HepG2 (cell line): ENCODE data around the gene PHIP. TPM values are rescaled to one million over a fixed set of nuclear protein-coding genes. Genes with fewer than 3 reads are reported as not detected.

Experiments used
- ATAC-seq: fragments of 200-7000 bp; cut with Tn5 transposase; 3 replicates; pipeline ENCODE4 v1.9.1; 2020; ENCODE audit warnings: mild to moderate bottlenecking, moderate library complexity
- BruUV-seq: library from RNA; stranded (reverse); fragments of 400-500 nt; replicated peaks from 2 replicates; lab custom pipeline; 2021; lab: Mats Ljungman, UMichigan
- CTCF ChIA-PET: fragments of 300-600 bp; formaldehyde crosslinking; extraction: SDS; loops from one replicate; lab custom pipeline; 2021; ENCODE audit warnings: low total read pairs, inconsistent platforms, low intra/inter-chr PET ratio; lab: Yijun Ruan, JAX
- POLR2A ChIA-PET: fragments of 350-600 bp; sonication (Branson Sonifier 250); formaldehyde crosslinking; loops from one replicate; lab custom pipeline; 2020; ENCODE audit warnings: antibody characterized with exemption, inconsistent platforms; lab: Yijun Ruan, JAX
- DNase-seq: peaks from one replicate; pipeline ENCODE4 v3.0.0-alpha.2; 2015; ENCODE audit warnings: low spot score
- FAIRE-seq: peaks from 3 replicates; lab custom pipeline; 2011; peaks lifted over from hg19 to GRCh38; lab: Jason Lieb, UNC
- H2AFZ ChIP-seq: one replicate; pipeline ENCODE4 v1.6.1; 2011; ENCODE audit warnings: low read length, inconsistent platforms
- H3K27ac ChIP-seq: fragments of 300-600 bp; 3 replicates; pipeline ENCODE4 v1.8.0; 2011; ENCODE audit warnings: mixed run types, mild to moderate bottlenecking, mixed read lengths, low read length, inconsistent platforms; ENCODE audit not compliant: insufficient read depth; ENCODE audit errors: extremely low read length
- H3K27me3 ChIP-seq, 2 experiments: fragments of 200-600 bp in 1 of 2; 2 replicates in 1 of 2; 3 replicates in 1 of 2; pipeline versions ENCODE4 v1.6.0 to v1.8.0; 2011; ENCODE audit warnings: low read length in 2 of 2, mild to moderate bottlenecking in 2 of 2, moderate library complexity in 2 of 2, inconsistent platforms in 1 of 2; ENCODE audit not compliant: insufficient read depth in 2 of 2, control insufficient read depth in 1 of 2
- H3K36me3 ChIP-seq, 2 experiments: fragments of 200-600 bp in 1 of 2; replicated peaks in 1 of 2; 2 replicates in 1 of 2; 3 replicates in 1 of 2; pipeline versions ENCODE4 v1.5.1 to v1.8.0; 2011; ENCODE audit warnings: low read length in 2 of 2, inconsistent platforms in 1 of 2; ENCODE audit not compliant: insufficient read depth in 2 of 2, control insufficient read depth in 1 of 2
- H3K4me1 ChIP-seq: 2 replicates; pipeline ENCODE4 v1.5.1; 2012; ENCODE audit warnings: low read length, inconsistent platforms; ENCODE audit not compliant: insufficient read depth
- H3K4me2 ChIP-seq: 2 replicates; pipeline ENCODE4 v1.6.0; 2011; ENCODE audit warnings: low read depth, low read length, inconsistent platforms
- H3K4me3 ChIP-seq, 3 experiments: fragments of 200-600 bp in 1 of 3; sonication (generic), shearing (Covaris generic) in 1 of 3; replicated peaks in 1 of 3; 2 replicates each; pipeline ENCODE4 v1.5.1; 2011 to 2016; ENCODE audit warnings: low read length in 3 of 3, inconsistent platforms in 2 of 3, low read depth in 2 of 3, mild to moderate bottlenecking in 2 of 3, control low read depth in 1 of 3, mixed read lengths in 1 of 3; ENCODE audit not compliant: insufficient read depth in 1 of 3
- H3K79me2 ChIP-seq: one replicate; pipeline ENCODE4 v1.6.1; 2011; ENCODE audit warnings: low read length, inconsistent platforms; ENCODE audit not compliant: insufficient read depth
- H3K9ac ChIP-seq: 2 replicates; pipeline ENCODE4 v1.6.0; 2011; ENCODE audit warnings: mild to moderate bottlenecking, low read depth, low read length, inconsistent platforms; ENCODE audit not compliant: insufficient read depth
- H3K9me3 ChIP-seq: 2 replicates; pipeline ENCODE4 v1.5.1; 2012; ENCODE audit warnings: mild to moderate bottlenecking, low read length
- H4K20me1 ChIP-seq: 2 replicates; pipeline ENCODE4 v1.6.0; 2011; ENCODE audit warnings: inconsistent platforms, mild to moderate bottlenecking, low read length, moderate library complexity; ENCODE audit not compliant: insufficient read depth
- HOXA5 ChIP-seq: sonication (generic); formaldehyde crosslinking; IDR thresholded peaks from 2 replicates; pipeline ENCODE4 v1.4.0; 2020; ENCODE audit warnings: missing genetic modification reagents
- NCOA5 ChIP-seq: sonication (generic); formaldehyde crosslinking; IDR thresholded peaks from 2 replicates; pipeline ENCODE4 v1.4.0; 2020; ENCODE audit warnings: missing genetic modification reagents
- PREB ChIP-seq: sonication (generic); formaldehyde crosslinking; IDR thresholded peaks from 2 replicates; pipeline ENCODE4 v1.4.0; 2020; ENCODE audit warnings: missing genetic modification reagents
- RFX5 ChIP-seq: IDR thresholded peaks from 2 replicates; pipeline ENCODE4 v1.6.1; 2011; ENCODE audit warnings: low read depth, low read length, improper control_type of control experiment
- SIN3B ChIP-seq: fragments of 150-350 bp; IDR thresholded peaks from 2 replicates; pipeline ENCODE4 v1.6.1; 2014; ENCODE audit warnings: low read length
- ZC3H13 ChIP-seq: sonication (generic); formaldehyde crosslinking; IDR thresholded peaks from 2 replicates; pipeline ENCODE4 v1.8.1; 2023; ENCODE audit warnings: mild to moderate bottlenecking, missing genetic modification reagents, moderate library complexity
- ZNF737 ChIP-seq: sonication (generic); formaldehyde crosslinking; IDR thresholded peaks from 2 replicates; pipeline ENCODE4 v1.5.0; 2020; ENCODE audit warnings: missing genetic modification reagents, mild to moderate bottlenecking, borderline replicate concordance
- ZNF747 ChIP-seq: sonication (generic); formaldehyde crosslinking; IDR thresholded peaks from 2 replicates; pipeline ENCODE4 v1.8.1; 2023; ENCODE audit warnings: missing genetic modification reagents, mild to moderate bottlenecking, borderline replicate concordance
- ZNF749 ChIP-seq: sonication (generic); formaldehyde crosslinking; IDR thresholded peaks from 2 replicates; pipeline ENCODE4 v1.8.0; 2022; ENCODE audit warnings: mild to moderate bottlenecking, missing genetic modification reagents, moderate library complexity, borderline replicate concordance
- WGBS: methylation state at CpG from one replicate; pipeline ENCODE4 v1.1.6; 2017; ENCODE audit warnings: low lambda C conversion rate; 5-methylcytosine and 5-hydroxymethylcytosine counted together
- in situ Hi-C: cut with HindIII; loops from 2 replicates; pipeline ENCODE4 v1.10.0; 2017; ENCODE audit warnings: low pct_unique_long_range_greater_than_20kb; ENCODE audit not compliant: extremely low pct_ligation_motif_present
- intact Hi-C: fragments of 100-400 bp; cut with micrococcal nuclease; formaldehyde crosslinking; loops from one replicate; pipeline ENCODE4 v1.10.0; 2022; ENCODE audit not compliant: unreplicated experiment
- polyA plus RNA-seq, 8 experiments: library from polyadenylated mRNA; depleted of rRNA in 3 of 8; stranded (reverse) in 7 of 8; unstranded in 1 of 8; fragments of >200 nt; fragmentation: Illumina TruSeq in 4 of 8; extraction: Trizol in 4 of 8; gene quantifications; 2 replicates each; pipeline versions ENCODE4 v1.2.1 to v1.2.3, GENCODE V29; 2011 to 2016; ENCODE audit warnings: low read depth in 4 of 8, missing spikeins in 1 of 8, mixed read lengths in 1 of 8; ENCODE audit not compliant: insufficient read depth in 1 of 8
- total RNA-seq, 5 experiments: library from RNA; depleted of rRNA; stranded (reverse); fragments of >200 nt; fragmentation: Illumina TruSeq; extraction: Trizol; gene quantifications; 2 replicates each; pipeline ENCODE4 v1.2.3, GENCODE V29; 2016; ENCODE audit warnings: low read depth in 1 of 5
- TF ChIP-seq, protein P1 (sequence below): sonication (generic); formaldehyde crosslinking; IDR thresholded peaks from 2 replicates; pipeline ENCODE4 v1.4.0; 2020; ENCODE audit warnings: mild to moderate bottlenecking, missing genetic modification reagents, borderline replicate concordance
- TF ChIP-seq, protein P2 (sequence below): sonication (generic); formaldehyde crosslinking; IDR thresholded peaks from 2 replicates; pipeline ENCODE4 v1.4.0; 2020; ENCODE audit warnings: missing genetic modification reagents
- TF ChIP-seq, protein P3 (sequence below): sonication (generic); formaldehyde crosslinking; IDR thresholded peaks from 2 replicates; pipeline ENCODE4 v1.5.1; 2020; ENCODE audit warnings: mild to moderate bottlenecking, missing genetic modification reagents, borderline replicate concordance

The PHIP gene
- total and polyA plus RNA-seq, 2 of the 13 experiments (the other 11 are each of a cell fraction or from before 2014, with no cell fraction given) = 6.5 to 23.5 TPM

GRCh38 chr6:78947529-78947928, 130.5 kb downstream of the PHIP start:
- no TSS peak for BruUV-seq
- ATAC-seq = no peak
- WGBS = 96% methylated on average over 2 of the region's 2 CpGs

More at GRCh38 chr6:78947529-78947928, 130.5 kb downstream of the PHIP start:
- DNase-seq = no peak
- Histone ChIP-seq H3K4me3 (no peak overlapping the region), H3K4me1 (no peaks in the 10 kb centered on the region), H3K9me3 (peaks cover 22% of the 10 kb centered on the region), H2AFZ (no peak overlapping the region), H3K9ac (no peak overlapping the region), H3K36me3 (peaks cover 16 to 80% of the 10 kb centered on the region in 2 experiments), H3K27me3 (no peaks in the 10 kb centered on the region), H3K79me2 (no peaks in the 10 kb centered on the region), H4K20me1 (no peaks in the 10 kb centered on the region), H3K27ac (no peak overlapping the region), H3K4me2 (no peak overlapping the region)
- no peak for FAIRE-seq
- CTCF ChIA-PET = no interaction called here
- POLR2A ChIA-PET = no interaction called here
- TF ChIP-seq ZNF737 (CRISPR knock-in tag) = no peak
- TF ChIP-seq, protein P1, sequence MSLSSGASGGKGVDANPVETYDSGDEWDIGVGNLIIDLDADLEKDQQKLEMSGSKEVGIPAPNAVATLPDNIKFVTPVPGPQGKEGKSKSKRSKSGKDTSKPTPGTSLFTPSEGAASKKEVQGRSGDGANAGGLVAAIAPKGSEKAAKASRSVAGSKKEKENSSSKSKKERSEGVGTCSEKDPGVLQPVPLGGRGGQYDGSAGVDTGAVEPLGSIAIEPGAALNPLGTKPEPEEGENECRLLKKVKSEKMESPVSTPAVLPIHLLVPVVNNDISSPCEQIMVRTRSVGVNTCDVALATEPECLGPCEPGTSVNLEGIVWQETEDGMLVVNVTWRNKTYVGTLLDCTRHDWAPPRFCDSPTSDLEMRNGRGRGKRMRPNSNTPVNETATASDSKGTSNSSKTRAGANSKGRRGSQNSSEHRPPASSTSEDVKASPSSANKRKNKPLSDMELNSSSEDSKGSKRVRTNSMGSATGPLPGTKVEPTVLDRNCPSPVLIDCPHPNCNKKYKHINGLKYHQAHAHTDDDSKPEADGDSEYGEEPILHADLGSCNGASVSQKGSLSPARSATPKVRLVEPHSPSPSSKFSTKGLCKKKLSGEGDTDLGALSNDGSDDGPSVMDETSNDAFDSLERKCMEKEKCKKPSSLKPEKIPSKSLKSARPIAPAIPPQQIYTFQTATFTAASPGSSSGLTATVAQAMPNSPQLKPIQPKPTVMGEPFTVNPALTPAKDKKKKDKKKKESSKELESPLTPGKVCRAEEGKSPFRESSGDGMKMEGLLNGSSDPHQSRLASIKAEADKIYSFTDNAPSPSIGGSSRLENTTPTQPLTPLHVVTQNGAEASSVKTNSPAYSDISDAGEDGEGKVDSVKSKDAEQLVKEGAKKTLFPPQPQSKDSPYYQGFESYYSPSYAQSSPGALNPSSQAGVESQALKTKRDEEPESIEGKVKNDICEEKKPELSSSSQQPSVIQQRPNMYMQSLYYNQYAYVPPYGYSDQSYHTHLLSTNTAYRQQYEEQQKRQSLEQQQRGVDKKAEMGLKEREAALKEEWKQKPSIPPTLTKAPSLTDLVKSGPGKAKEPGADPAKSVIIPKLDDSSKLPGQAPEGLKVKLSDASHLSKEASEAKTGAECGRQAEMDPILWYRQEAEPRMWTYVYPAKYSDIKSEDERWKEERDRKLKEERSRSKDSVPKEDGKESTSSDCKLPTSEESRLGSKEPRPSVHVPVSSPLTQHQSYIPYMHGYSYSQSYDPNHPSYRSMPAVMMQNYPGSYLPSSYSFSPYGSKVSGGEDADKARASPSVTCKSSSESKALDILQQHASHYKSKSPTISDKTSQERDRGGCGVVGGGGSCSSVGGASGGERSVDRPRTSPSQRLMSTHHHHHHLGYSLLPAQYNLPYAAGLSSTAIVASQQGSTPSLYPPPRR (CRISPR knock-in tag) = no peak
- TF ChIP-seq SIN3B = no peak
- no peak for TF ChIP-seq RFX5
- TF ChIP-seq ZNF749 (CRISPR knock-in tag) = no peak
- no peak for TF ChIP-seq ZC3H13
- TF ChIP-seq, protein P2, sequence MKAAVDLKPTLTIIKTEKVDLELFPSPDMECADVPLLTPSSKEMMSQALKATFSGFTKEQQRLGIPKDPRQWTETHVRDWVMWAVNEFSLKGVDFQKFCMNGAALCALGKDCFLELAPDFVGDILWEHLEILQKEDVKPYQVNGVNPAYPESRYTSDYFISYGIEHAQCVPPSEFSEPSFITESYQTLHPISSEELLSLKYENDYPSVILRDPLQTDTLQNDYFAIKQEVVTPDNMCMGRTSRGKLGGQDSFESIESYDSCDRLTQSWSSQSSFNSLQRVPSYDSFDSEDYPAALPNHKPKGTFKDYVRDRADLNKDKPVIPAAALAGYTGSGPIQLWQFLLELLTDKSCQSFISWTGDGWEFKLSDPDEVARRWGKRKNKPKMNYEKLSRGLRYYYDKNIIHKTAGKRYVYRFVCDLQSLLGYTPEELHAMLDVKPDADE (CRISPR knock-in tag) = no peak
- TF ChIP-seq HOXA5 (CRISPR knock-in tag) = no peak
- TF ChIP-seq NCOA5 (CRISPR knock-in tag) = no peak
- TF ChIP-seq, protein P3, sequence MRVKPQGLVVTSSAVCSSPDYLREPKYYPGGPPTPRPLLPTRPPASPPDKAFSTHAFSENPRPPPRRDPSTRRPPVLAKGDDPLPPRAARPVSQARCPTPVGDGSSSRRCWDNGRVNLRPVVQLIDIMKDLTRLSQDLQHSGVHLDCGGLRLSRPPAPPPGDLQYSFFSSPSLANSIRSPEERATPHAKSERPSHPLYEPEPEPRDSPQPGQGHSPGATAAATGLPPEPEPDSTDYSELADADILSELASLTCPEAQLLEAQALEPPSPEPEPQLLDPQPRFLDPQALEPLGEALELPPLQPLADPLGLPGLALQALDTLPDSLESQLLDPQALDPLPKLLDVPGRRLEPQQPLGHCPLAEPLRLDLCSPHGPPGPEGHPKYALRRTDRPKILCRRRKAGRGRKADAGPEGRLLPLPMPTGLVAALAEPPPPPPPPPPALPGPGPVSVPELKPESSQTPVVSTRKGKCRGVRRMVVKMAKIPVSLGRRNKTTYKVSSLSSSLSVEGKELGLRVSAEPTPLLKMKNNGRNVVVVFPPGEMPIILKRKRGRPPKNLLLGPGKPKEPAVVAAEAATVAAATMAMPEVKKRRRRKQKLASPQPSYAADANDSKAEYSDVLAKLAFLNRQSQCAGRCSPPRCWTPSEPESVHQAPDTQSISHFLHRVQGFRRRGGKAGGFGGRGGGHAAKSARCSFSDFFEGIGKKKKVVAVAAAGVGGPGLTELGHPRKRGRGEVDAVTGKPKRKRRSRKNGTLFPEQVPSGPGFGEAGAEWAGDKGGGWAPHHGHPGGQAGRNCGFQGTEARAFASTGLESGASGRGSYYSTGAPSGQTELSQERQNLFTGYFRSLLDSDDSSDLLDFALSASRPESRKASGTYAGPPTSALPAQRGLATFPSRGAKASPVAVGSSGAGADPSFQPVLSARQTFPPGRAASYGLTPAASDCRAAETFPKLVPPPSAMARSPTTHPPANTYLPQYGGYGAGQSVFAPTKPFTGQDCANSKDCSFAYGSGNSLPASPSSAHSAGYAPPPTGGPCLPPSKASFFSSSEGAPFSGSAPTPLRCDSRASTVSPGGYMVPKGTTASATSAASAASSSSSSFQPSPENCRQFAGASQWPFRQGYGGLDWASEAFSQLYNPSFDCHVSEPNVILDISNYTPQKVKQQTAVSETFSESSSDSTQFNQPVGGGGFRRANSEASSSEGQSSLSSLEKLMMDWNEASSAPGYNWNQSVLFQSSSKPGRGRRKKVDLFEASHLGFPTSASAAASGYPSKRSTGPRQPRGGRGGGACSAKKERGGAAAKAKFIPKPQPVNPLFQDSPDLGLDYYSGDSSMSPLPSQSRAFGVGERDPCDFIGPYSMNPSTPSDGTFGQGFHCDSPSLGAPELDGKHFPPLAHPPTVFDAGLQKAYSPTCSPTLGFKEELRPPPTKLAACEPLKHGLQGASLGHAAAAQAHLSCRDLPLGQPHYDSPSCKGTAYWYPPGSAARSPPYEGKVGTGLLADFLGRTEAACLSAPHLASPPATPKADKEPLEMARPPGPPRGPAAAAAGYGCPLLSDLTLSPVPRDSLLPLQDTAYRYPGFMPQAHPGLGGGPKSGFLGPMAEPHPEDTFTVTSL (CRISPR knock-in tag) = no peak
- no peak for TF ChIP-seq PREB (CRISPR knock-in tag)
- TF ChIP-seq ZNF747 = no peak
- intact Hi-C loops (no loop called here), in situ Hi-C loops (no loop called here)
